ENCODE data around the gene CREBRF. TPM values are rescaled to one million over a fixed set of nuclear protein-coding genes. Genes with fewer than 3 reads are reported as not detected.

Gene CREBRF
- total and polyA plus RNA-seq, 9 of the 15 experiments (the other 6 are each of a cell fraction or from before 2014, with no cell fraction given): 1.1 to 4.9 (median 2.9) TPM

DNA sequence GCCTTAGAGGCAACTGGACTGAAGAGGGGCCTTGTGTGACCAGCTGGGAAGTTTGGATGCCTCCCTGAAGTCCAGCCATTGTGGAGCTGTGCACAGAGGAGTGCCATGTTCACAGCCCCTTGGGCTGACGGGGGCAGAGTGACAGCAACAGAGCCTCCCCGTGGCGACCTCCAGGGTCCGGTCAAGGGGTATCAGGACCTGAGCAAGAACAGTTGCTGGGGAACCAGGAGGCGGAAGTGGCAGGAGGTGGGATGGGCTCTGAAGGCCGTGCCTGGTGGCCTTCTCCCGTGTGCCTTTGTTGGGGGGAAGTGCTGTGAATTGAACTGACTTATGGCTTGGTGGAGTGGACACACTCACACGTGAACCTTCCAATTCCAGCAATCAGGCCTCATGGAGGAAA is 102.2 kb downstream of the CREBRF start (continued):
- TF ChIP-seq TCFL5 (CRISPR knock-in tag; conservative IDR thresholded peaks at IDR 0.05) (no peak), ZBTB11 (CRISPR knock-in tag; IDR thresholded peaks at IDR 0.05) (no peak), CREM (IDR thresholded peaks at IDR 0.05; ENCODE audit: low read depth) (no peak), ZHX1 (conservative IDR thresholded peaks at IDR 0.05; ENCODE audit: low read length) (no peak), SREBF2 (CRISPR knock-in tag; IDR thresholded peaks at IDR 0.05) (no peak)
- TF ChIP-seq, protein P1, sequence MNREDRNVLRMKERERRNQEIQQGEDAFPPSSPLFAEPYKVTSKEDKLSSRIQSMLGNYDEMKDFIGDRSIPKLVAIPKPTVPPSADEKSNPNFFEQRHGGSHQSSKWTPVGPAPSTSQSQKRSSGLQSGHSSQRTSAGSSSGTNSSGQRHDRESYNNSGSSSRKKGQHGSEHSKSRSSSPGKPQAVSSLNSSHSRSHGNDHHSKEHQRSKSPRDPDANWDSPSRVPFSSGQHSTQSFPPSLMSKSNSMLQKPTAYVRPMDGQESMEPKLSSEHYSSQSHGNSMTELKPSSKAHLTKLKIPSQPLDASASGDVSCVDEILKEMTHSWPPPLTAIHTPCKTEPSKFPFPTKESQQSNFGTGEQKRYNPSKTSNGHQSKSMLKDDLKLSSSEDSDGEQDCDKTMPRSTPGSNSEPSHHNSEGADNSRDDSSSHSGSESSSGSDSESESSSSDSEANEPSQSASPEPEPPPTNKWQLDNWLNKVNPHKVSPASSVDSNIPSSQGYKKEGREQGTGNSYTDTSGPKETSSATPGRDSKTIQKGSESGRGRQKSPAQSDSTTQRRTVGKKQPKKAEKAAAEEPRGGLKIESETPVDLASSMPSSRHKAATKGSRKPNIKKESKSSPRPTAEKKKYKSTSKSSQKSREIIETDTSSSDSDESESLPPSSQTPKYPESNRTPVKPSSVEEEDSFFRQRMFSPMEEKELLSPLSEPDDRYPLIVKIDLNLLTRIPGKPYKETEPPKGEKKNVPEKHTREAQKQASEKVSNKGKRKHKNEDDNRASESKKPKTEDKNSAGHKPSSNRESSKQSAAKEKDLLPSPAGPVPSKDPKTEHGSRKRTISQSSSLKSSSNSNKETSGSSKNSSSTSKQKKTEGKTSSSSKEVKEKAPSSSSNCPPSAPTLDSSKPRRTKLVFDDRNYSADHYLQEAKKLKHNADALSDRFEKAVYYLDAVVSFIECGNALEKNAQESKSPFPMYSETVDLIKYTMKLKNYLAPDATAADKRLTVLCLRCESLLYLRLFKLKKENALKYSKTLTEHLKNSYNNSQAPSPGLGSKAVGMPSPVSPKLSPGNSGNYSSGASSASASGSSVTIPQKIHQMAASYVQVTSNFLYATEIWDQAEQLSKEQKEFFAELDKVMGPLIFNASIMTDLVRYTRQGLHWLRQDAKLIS (CRISPR knock-in tag; IDR thresholded peaks at IDR 0.05): no peak
